ENCODE measurements around the gene KIF20B. TPM values are rescaled to one million over a fixed set of nuclear protein-coding genes. Genes with fewer than 3 reads are reported as not detected.
A peak's percentile ranks its signal among the peaks of the same experiment; 100 is the strongest.

The KIF20B gene
- total and polyA plus RNA-seq, 2 of the 13 experiments (the other 11 are each of a cell fraction or from before 2014, with no cell fraction given): 3.5 to 38.6 TPM

DNA sequence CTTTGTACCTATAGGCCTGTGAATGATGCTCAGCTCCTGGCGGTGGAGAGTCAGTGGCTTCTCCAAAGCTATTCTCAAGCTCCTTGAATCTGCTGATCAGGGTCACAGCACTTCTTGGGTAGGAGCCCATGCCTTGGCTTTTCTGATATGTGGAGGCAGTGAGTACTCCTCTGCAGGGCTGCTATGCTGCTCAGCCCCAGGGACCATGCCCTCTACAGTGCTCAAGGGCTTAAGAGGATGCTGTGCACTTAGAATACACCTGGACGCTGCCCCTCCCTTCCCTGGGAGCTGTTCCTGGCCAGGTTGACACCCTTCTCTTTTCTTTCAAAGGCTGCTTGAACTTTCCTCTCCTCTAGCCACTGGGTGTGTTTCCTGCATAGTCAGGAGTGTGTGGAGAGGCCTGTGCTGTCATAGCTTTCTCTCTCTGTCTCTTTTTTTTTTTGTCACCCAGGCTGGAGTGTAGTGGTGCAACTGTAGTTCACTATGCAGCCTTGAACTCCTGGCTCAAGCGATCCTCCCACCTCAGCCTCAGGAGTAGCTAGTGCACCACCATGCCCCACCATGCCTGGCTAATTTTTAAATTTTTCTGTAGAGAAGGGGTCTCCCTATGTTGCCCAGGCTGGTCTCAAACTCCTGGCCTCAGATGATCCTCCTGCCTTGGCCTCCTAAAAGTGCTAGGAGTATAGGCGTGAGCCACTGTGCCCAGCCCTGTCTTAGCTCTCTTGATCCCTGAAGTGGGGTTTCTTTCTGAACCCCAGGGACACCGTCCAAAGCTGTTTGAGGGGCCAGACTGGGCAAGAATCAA, 113.9 kb downstream of the KIF20B start (continued):
- TF ChIP-seq, protein P1, sequence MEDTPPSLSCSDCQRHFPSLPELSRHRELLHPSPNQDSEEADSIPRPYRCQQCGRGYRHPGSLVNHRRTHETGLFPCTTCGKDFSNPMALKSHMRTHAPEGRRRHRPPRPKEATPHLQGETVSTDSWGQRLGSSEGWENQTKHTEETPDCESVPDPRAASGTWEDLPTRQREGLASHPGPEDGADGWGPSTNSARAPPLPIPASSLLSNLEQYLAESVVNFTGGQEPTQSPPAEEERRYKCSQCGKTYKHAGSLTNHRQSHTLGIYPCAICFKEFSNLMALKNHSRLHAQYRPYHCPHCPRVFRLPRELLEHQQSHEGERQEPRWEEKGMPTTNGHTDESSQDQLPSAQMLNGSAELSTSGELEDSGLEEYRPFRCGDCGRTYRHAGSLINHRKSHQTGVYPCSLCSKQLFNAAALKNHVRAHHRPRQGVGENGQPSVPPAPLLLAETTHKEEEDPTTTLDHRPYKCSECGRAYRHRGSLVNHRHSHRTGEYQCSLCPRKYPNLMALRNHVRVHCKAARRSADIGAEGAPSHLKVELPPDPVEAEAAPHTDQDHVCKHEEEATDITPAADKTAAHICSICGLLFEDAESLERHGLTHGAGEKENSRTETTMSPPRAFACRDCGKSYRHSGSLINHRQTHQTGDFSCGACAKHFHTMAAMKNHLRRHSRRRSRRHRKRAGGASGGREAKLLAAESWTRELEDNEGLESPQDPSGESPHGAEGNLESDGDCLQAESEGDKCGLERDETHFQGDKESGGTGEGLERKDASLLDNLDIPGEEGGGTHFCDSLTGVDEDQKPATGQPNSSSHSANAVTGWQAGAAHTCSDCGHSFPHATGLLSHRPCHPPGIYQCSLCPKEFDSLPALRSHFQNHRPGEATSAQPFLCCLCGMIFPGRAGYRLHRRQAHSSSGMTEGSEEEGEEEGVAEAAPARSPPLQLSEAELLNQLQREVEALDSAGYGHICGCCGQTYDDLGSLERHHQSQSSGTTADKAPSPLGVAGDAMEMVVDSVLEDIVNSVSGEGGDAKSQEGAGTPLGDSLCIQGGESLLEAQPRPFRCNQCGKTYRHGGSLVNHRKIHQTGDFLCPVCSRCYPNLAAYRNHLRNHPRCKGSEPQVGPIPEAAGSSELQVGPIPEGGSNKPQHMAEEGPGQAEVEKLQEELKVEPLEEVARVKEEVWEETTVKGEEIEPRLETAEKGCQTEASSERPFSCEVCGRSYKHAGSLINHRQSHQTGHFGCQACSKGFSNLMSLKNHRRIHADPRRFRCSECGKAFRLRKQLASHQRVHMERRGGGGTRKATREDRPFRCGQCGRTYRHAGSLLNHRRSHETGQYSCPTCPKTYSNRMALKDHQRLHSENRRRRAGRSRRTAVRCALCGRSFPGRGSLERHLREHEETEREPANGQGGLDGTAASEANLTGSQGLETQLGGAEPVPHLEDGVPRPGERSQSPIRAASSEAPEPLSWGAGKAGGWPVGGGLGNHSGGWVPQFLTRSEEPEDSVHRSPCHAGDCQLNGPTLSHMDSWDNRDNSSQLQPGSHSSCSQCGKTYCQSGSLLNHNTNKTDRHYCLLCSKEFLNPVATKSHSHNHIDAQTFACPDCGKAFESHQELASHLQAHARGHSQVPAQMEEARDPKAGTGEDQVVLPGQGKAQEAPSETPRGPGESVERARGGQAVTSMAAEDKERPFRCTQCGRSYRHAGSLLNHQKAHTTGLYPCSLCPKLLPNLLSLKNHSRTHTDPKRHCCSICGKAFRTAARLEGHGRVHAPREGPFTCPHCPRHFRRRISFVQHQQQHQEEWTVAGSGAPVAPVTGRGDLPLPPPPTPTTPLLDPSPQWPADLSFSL (CRISPR knock-in tag; IDR thresholded peaks at IDR 0.05): peak; percentile 41; the same call in 1 of the 2 replicates
- TF ChIP-seq ZSCAN31 (CRISPR knock-in tag; IDR thresholded peaks at IDR 0.05; ENCODE audit: low read depth): 0 out of 2 replicates have a peak, but pooled peaks have one; percentile 37
- TF ChIP-seq HNRNPLL (IDR thresholded peaks at IDR 0.05; ENCODE audit: low read depth, low read length, poor library complexity, severe bottlenecking): no peak
- no peak for TF ChIP-seq ZNF34 (CRISPR knock-in tag; IDR thresholded peaks at IDR 0.05; ENCODE audit: borderline replicate concordance)
- TF ChIP-seq, protein P2, sequence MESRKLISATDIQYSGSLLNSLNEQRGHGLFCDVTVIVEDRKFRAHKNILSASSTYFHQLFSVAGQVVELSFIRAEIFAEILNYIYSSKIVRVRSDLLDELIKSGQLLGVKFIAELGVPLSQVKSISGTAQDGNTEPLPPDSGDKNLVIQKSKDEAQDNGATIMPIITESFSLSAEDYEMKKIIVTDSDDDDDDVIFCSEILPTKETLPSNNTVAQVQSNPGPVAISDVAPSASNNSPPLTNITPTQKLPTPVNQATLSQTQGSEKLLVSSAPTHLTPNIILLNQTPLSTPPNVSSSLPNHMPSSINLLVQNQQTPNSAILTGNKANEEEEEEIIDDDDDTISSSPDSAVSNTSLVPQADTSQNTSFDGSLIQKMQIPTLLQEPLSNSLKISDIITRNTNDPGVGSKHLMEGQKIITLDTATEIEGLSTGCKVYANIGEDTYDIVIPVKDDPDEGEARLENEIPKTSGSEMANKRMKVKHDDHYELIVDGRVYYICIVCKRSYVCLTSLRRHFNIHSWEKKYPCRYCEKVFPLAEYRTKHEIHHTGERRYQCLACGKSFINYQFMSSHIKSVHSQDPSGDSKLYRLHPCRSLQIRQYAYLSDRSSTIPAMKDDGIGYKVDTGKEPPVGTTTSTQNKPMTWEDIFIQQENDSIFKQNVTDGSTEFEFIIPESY (CRISPR knock-in tag; IDR thresholded peaks at IDR 0.05): no peak
- no peak for TF ChIP-seq FOXA1 (IDR thresholded peaks at IDR 0.05)
- no peak for TF ChIP-seq FOXA1 (CRISPR knock-in tag; IDR thresholded peaks at IDR 0.05)
- TF ChIP-seq, protein P3, sequence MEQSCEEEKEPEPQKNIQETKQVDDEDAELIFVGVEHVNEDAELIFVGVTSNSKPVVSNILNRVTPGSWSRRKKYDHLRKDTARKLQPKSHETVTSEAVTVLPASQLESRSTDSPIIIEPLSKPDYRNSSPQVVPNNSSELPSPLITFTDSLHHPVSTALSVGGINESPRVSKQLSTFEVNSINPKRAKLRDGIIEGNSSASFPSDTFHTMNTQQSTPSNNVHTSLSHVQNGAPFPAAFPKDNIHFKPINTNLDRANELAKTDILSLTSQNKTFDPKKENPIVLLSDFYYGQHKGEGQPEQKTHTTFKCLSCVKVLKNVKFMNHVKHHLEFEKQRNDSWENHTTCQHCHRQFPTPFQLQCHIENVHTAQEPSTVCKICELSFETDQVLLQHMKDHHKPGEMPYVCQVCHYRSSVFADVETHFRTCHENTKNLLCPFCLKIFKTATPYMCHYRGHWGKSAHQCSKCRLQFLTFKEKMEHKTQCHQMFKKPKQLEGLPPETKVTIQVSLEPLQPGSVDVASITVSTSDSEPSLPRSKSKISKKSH (CRISPR knock-in tag; IDR thresholded peaks at IDR 0.05; ENCODE audit: borderline replicate concordance): no peak
- TF ChIP-seq MXD4 (CRISPR knock-in tag; IDR thresholded peaks at IDR 0.05): no peak
- TF ChIP-seq, protein P4, sequence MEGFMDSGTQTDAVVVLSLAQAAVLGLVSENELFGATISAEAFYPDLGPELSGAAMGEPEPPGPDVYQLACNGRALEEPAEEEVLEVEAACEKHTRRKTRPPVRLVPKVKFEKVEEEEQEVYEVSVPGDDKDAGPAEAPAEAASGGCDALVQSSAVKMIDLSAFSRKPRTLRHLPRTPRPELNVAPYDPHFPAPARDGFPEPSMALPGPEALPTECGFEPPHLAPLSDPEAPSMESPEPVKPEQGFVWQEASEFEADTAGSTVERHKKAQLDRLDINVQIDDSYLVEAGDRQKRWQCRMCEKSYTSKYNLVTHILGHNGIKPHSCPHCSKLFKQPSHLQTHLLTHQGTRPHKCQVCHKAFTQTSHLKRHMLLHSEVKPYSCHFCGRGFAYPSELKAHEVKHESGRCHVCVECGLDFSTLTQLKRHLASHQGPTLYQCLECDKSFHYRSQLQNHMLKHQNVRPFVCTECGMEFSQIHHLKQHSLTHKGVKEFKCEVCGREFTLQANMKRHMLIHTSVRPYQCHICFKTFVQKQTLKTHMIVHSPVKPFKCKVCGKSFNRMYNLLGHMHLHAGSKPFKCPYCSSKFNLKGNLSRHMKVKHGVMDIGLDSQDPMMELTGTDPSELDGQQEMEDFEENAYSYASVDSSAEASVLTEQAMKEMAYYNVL (CRISPR knock-in tag; IDR thresholded peaks at IDR 0.05; ENCODE audit: borderline replicate concordance): 0 out of 2 replicates have a peak, but pooled peaks have one; percentile 7
- TF ChIP-seq SIN3B (IDR thresholded peaks at IDR 0.05; ENCODE audit: low read length): no peak
- no peak for TF ChIP-seq TAF1 (CRISPR knock-in tag; IDR thresholded peaks at IDR 0.05)
- TF ChIP-seq, protein P5, sequence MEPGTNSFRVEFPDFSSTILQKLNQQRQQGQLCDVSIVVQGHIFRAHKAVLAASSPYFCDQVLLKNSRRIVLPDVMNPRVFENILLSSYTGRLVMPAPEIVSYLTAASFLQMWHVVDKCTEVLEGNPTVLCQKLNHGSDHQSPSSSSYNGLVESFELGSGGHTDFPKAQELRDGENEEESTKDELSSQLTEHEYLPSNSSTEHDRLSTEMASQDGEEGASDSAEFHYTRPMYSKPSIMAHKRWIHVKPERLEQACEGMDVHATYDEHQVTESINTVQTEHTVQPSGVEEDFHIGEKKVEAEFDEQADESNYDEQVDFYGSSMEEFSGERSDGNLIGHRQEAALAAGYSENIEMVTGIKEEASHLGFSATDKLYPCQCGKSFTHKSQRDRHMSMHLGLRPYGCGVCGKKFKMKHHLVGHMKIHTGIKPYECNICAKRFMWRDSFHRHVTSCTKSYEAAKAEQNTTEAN (CRISPR knock-in tag; conservative IDR thresholded peaks at IDR 0.05): 0 out of 2 replicates have a peak, but pooled peaks have one; percentile 26
- no peak for TF ChIP-seq TEAD2 (CRISPR knock-in tag; IDR thresholded peaks at IDR 0.05)
